H1 (cell line): ENCODE data around the gene MEN1. TPM values are rescaled to one million over a fixed set of nuclear protein-coding genes. Genes with fewer than 3 reads are reported as not detected.

ENCODE experiments used
- CTCF ChIA-PET: fragments of 300-600 bp; sonication (Branson Sonifier 250); formaldehyde crosslinking; loops from one replicate; lab custom pipeline; 2021; ENCODE audit not compliant: partially characterized antibody; lab: Charles Lee
- POLR2A ChIA-PET: fragments of 300-600 bp; sonication (Branson Sonifier 250); formaldehyde crosslinking; loops from one replicate; lab custom pipeline; 2021; ENCODE audit warnings: inconsistent platforms; ENCODE audit not compliant: partially characterized antibody; lab: Charles Lee
- DNase-seq, 2 experiments: peaks; one replicate each; pipeline versions ENCODE4 v3.0.0 to v3.0.0-alpha.2; 2010 to 2022; ENCODE audit warnings: low spot score in 2 of 2, low read depth in 1 of 2, mixed read lengths in 1 of 2
- FAIRE-seq: peaks from 2 replicates; lab custom pipeline; 2011; peaks lifted over from hg19 to GRCh38; lab: Jason Lieb, UNC
- H2AFZ ChIP-seq: 2 replicates; pipeline ENCODE4 v1.8.1; 2012; ENCODE audit warnings: low read length, inconsistent platforms
- H2AK5ac ChIP-seq: 2 replicates; pipeline ENCODE4 v1.6.1; 2013; ENCODE audit warnings: low read depth, low read length
- H2BK120ac ChIP-seq: replicated peaks from 2 replicates; pipeline ENCODE3; 2013; ENCODE audit warnings: low read depth, low read length, inconsistent platforms
- H2BK12ac ChIP-seq: 2 replicates; pipeline ENCODE4 v1.6.1; 2013; ENCODE audit warnings: low read depth, low read length
- H2BK15ac ChIP-seq: 2 replicates; pipeline ENCODE4 v1.6.1; 2013; ENCODE audit warnings: low read length
- H2BK20ac ChIP-seq: 2 replicates; pipeline ENCODE4 v1.6.1; 2013; ENCODE audit warnings: low read length
- H2BK5ac ChIP-seq: 2 replicates; pipeline ENCODE4 v1.6.1; 2013; ENCODE audit warnings: low read depth, low read length
- H3K14ac ChIP-seq: 2 replicates; pipeline ENCODE4 v1.6.1; 2013; ENCODE audit warnings: inconsistent platforms; ENCODE audit not compliant: insufficient read length
- H3K18ac ChIP-seq: 2 replicates; pipeline ENCODE4 v1.6.1; 2013; ENCODE audit warnings: low read length; ENCODE audit errors: extremely low read depth
- H3K23ac ChIP-seq: 2 replicates; pipeline ENCODE4 v1.6.1; 2013; ENCODE audit warnings: inconsistent platforms; ENCODE audit not compliant: insufficient read length
- H3K23me2 ChIP-seq: 2 replicates; pipeline ENCODE4 v1.6.1; 2013; ENCODE audit warnings: low read depth, low read length
- H3K27ac ChIP-seq: 2 replicates; pipeline ENCODE4 v1.6.1; 2011; ENCODE audit warnings: low read depth, low read length, inconsistent platforms
- H3K27me3 ChIP-seq, 4 experiments: replicated peaks in 1 of 4; 1 replicate in 1 of 4; 2 replicates in 3 of 4; pipeline versions ENCODE4 v1.6.1 to v1.8.1; 2011 to 2013; ENCODE audit warnings: low read length in 3 of 4, mild to moderate bottlenecking in 3 of 4, inconsistent platforms in 2 of 4, mixed read lengths in 2 of 4, moderate library complexity in 1 of 4; ENCODE audit not compliant: control insufficient read depth in 3 of 4, insufficient read depth in 3 of 4; ENCODE audit errors: extremely low read depth in 1 of 4
- H3K36me3 ChIP-seq, 4 experiments: 2 replicates each; pipeline versions ENCODE4 v1.6.1 to v1.8.1; 2011 to 2013; ENCODE audit warnings: mild to moderate bottlenecking in 4 of 4, low read length in 3 of 4, moderate library complexity in 2 of 4, control low read depth in 1 of 4, inconsistent platforms in 1 of 4; ENCODE audit not compliant: insufficient read depth in 4 of 4, control insufficient read depth in 2 of 4
- H3K4ac ChIP-seq: replicated peaks from 2 replicates; pipeline ENCODE3; 2013; ENCODE audit warnings: low read length, low read depth, mixed read lengths, inconsistent platforms; ENCODE audit not compliant: insufficient read length
- H3K4me1 ChIP-seq, 4 experiments: replicated peaks in 1 of 4; 1 replicate in 1 of 4; 2 replicates in 3 of 4; pipeline versions ENCODE4 v1.6.1 to v1.8.1; 2011 to 2013; ENCODE audit warnings: low read length in 3 of 4, inconsistent platforms in 2 of 4, mixed read lengths in 1 of 4; ENCODE audit not compliant: insufficient read depth in 4 of 4, control insufficient read depth in 3 of 4
- H3K4me2 ChIP-seq, 2 experiments: 2 replicates each; pipeline versions ENCODE4 v1.6.1 to v1.8.1; 2011 to 2013; ENCODE audit warnings: low read depth in 2 of 2, low read length in 2 of 2, control low read depth in 1 of 2, inconsistent platforms in 1 of 2, mild to moderate bottlenecking in 1 of 2; ENCODE audit not compliant: insufficient read depth in 1 of 2
- H3K4me3 ChIP-seq, 4 experiments: fragments of 200-600, 300-600 bp in 1 of 4; sonication (generic), shearing (Covaris generic), sonication (Bioruptor Twin) in 1 of 4; 2 replicates each; pipeline versions ENCODE4 v1.5.1 to v1.8.1; 2011 to 2016; ENCODE audit warnings: low read length in 4 of 4, low read depth in 3 of 4, control low read depth in 2 of 4, inconsistent platforms in 2 of 4, mild to moderate bottlenecking in 2 of 4, mixed read lengths in 1 of 4, moderate library complexity in 1 of 4; ENCODE audit not compliant: insufficient read depth in 2 of 4; ENCODE audit errors: extremely low read depth in 1 of 4
- H3K56ac ChIP-seq: replicated peaks from 2 replicates; pipeline ENCODE3; 2013; ENCODE audit warnings: low read depth, mild to moderate bottlenecking, mixed read lengths, low read length, inconsistent platforms; ENCODE audit not compliant: insufficient read length
- H3K79me1 ChIP-seq: 2 replicates; pipeline ENCODE4 v1.6.1; 2013; ENCODE audit warnings: low read depth, low read length, control low read depth
- H3K79me2 ChIP-seq, 2 experiments: 2 replicates each; pipeline versions ENCODE4 v1.6.1 to v1.8.1; 2012 to 2013; ENCODE audit warnings: low read length in 2 of 2, mild to moderate bottlenecking in 2 of 2, inconsistent platforms in 1 of 2; ENCODE audit not compliant: insufficient read depth in 2 of 2, control insufficient read depth in 1 of 2
- H3K9ac ChIP-seq, 4 experiments: replicated peaks in 1 of 4; 1 replicate in 1 of 4; 2 replicates in 3 of 4; pipeline versions ENCODE4 v1.6.1 to v1.8.1; 2011 to 2013; ENCODE audit warnings: low read depth in 3 of 4, low read length in 3 of 4, control low read depth in 2 of 4, mild to moderate bottlenecking in 2 of 4, moderate library complexity in 2 of 4, inconsistent platforms in 1 of 4; ENCODE audit errors: extremely low read depth in 1 of 4
- H3K9me3 ChIP-seq, 2 experiments: 2 replicates each; pipeline versions ENCODE4 v1.6.1 to v1.8.1; 2012 to 2013; ENCODE audit warnings: mild to moderate bottlenecking in 2 of 2, moderate library complexity in 2 of 2, control low read depth in 1 of 2, inconsistent platforms in 1 of 2, low read depth in 1 of 2, low read length in 1 of 2, mixed read lengths in 1 of 2; ENCODE audit not compliant: insufficient read depth in 2 of 2
- H4K20me1 ChIP-seq, 2 experiments: replicated peaks in 1 of 2; 2 replicates each; pipeline versions ENCODE3 to v1.8.1; 2011 to 2013; ENCODE audit warnings: inconsistent platforms in 2 of 2, low read length in 2 of 2, mild to moderate bottlenecking in 1 of 2; ENCODE audit not compliant: insufficient read depth in 2 of 2, control insufficient read depth in 1 of 2
- H4K5ac ChIP-seq: 2 replicates; pipeline ENCODE4 v1.6.1; 2013; ENCODE audit warnings: low read length, low read depth, mixed read lengths, inconsistent platforms; ENCODE audit not compliant: insufficient read length
- H4K8ac ChIP-seq: 2 replicates; pipeline ENCODE4 v1.8.0; 2013; ENCODE audit warnings: mild to moderate bottlenecking, moderate library complexity, low read length, inconsistent platforms; ENCODE audit not compliant: insufficient read depth; ENCODE audit errors: extremely low read depth
- H4K91ac ChIP-seq: replicated peaks from 2 replicates; pipeline ENCODE3; 2013; ENCODE audit warnings: low read length, mixed read lengths, inconsistent platforms; ENCODE audit not compliant: insufficient read length
- ATF2 ChIP-seq: IDR thresholded peaks from 2 replicates; pipeline ENCODE4 v1.6.1; 2012; ENCODE audit warnings: low read length, inconsistent platforms
- EGR1 ChIP-seq: IDR thresholded peaks from 2 replicates; pipeline ENCODE4 v1.6.1; 2011; ENCODE audit warnings: low read depth, low read length, borderline replicate concordance
- FOSL1 ChIP-seq: IDR thresholded peaks from 2 replicates; pipeline ENCODE4 v1.6.1; 2011; ENCODE audit warnings: mild to moderate bottlenecking, low read depth, low read length, moderate library complexity; ENCODE audit not compliant: insufficient read depth
- JUN ChIP-seq: IDR thresholded peaks from 2 replicates; pipeline ENCODE4 v1.6.1; 2011; ENCODE audit warnings: low read depth, mild to moderate bottlenecking, improper control_type of control experiment, low read length
- POLR2A ChIP-seq, 2 experiments: IDR thresholded peaks; 1 replicate in 1 of 2; 2 replicates in 1 of 2; pipeline ENCODE4 v1.6.1; 2011; ENCODE audit warnings: low read depth in 2 of 2, low read length in 2 of 2, mild to moderate bottlenecking in 2 of 2; ENCODE audit errors: control extremely low read depth in 1 of 2
- POLR2AphosphoS5 ChIP-seq: IDR thresholded peaks from 2 replicates; pipeline ENCODE4 v1.6.1; 2011; ENCODE audit warnings: low read depth, low read length
- WGBS, 2 experiments: shearing (Covaris generic) in 1 of 2; methylation state at CpG; one replicate each; pipeline versions ENCODE4 v1.1.6 to v1.1.7; 2013 to 2015; ENCODE audit warnings: low lambda C conversion rate in 2 of 2, mixed read lengths in 2 of 2, inconsistent platforms in 1 of 2, low coverage in 1 of 2, missing lambda C conversion rate in 1 of 2; ENCODE audit not compliant: insufficient replicate concordance in 2 of 2, insufficient coverage in 1 of 2, insufficient read length in 1 of 2; ENCODE audit errors: extremely low coverage in 1 of 2, missing lambda C conversion rate in 1 of 2; 5-methylcytosine and 5-hydroxymethylcytosine counted together
- polyA plus RNA-seq, 7 experiments: library from polyadenylated mRNA; depleted of rRNA in 3 of 7; stranded (reverse) in 5 of 7; unstranded in 2 of 7; fragments of >200 nt in 5 of 7; fragments of 200-250 nt in 2 of 7; gene quantifications; 1 replicate in 5 of 7; 2 replicates in 1 of 7; 4 replicates in 1 of 7; pipeline versions ENCODE4 v1.2.1 to v1.2.3, GENCODE V29; 2011 to 2013; ENCODE audit warnings: missing spikeins in 2 of 7, mixed read lengths in 2 of 7
- total RNA-seq: library from RNA; stranded (reverse); fragmentation: NEBNext Ultra II Directional; extraction: Animal tissue kit (Norgen Biotek cat#: 25700); gene quantifications from 2 replicates; pipeline ENCODE4 v1.2.1, GENCODE V29; 2021

Gene MEN1
- total and polyA plus RNA-seq, 2 of the 8 experiments (the other 6 are each of a cell fraction or from before 2014, with no cell fraction given): 47.2 to 56.3 TPM

GRCh38 chr11:64762277-64762673, 48.1 kb downstream of the MEN1 start:
- Histone ChIP-seq H3K4me2 (peak overlapping the region; percentile 56 to 70), H3K36me3 (peaks cover 14 to 38% (median 27%) of the 10 kb centered on the region in 4 experiments), H3K23me2 (no peaks in the 10 kb centered on the region)

More at GRCh38 chr11:64762277-64762673, 48.1 kb downstream of the MEN1 start:
- Histone ChIP-seq H3K4me1 (peaks cover 26 to 73% (median 62%) of the 10 kb centered on the region in 4 experiments), H2AFZ (no peak overlapping the region), H3K9ac (peak overlapping the region in 2 of 4 experiments; percentile 51 to 56; a peak in 5 of 7 replicates), H2BK5ac (peak overlapping the region; percentile 100), H2BK120ac (peak overlapping the region; percentile 77), H3K79me2 (peaks cover 0 to 9% of the 10 kb centered on the region in 2 experiments; a peak in 1 of 4 replicates), H3K79me1 (peaks cover 3% of the 10 kb centered on the region), H3K56ac (no peak overlapping the region), H2BK15ac (peak overlapping the region; percentile 88), H4K20me1 (peaks cover 7 to 14% of the 10 kb centered on the region in 2 experiments), H4K5ac (peak overlapping the region; percentile 58), H4K91ac (peak overlapping the region; percentile 94), H3K27ac (peak overlapping the region; percentile 86), H3K23ac (no peak overlapping the region), H3K27me3 (no peaks in the 10 kb centered on the region), H3K9me3 (no peaks in the 10 kb centered on the region)
- no peak for DNase-seq
- POLR2A ChIA-PET: interaction anchor here (0.6 to 42.9 kb wide), 12 partner anchors 3 to 374 kb away, joined by 3 to 1087 read pairs (median 3); partner anchors contain the start of genes PYGM, RASGRP2 and SF1
- WGBS, 2 experiments: 34% methylated on average over 5 of the region's 5 CpGs; no CpG with 5 or more reads in 1 of the 2 experiments
- TF ChIP-seq JUN (no peak), ATF2 (no peak), POLR2A (IDR thresholded peaks at IDR 0.05; ENCODE audit: control extremely low read depth in 1 of 2, low read depth in 2 of 2, low read length in 2 of 2) (peak in 1 of 2 experiments; percentile 46; a peak in 2 of 3 replicates), EGR1 (no peak), POLR2AphosphoS5 (peak; percentile 77; the same call in 1 of the 2 replicates), FOSL1 (no peak)
- TF ChIP-seq, all 59 proteins: peak for 2
- H3K14ac ChIP-seq: no peak overlapping the region
- no peak overlapping the region for H4K8ac ChIP-seq
- H2BK12ac ChIP-seq: peak overlapping the region; percentile 99
- CTCF ChIA-PET: interaction anchor here (0.5 to 23.6 kb wide), 8 partner anchors 8 to 313 kb away, joined by 3 to 376 read pairs (median 4); partner anchors contain the start of gene RASGRP2
- H3K18ac ChIP-seq: peak overlapping the region; percentile 99
- peak overlapping the region; percentile 99; the same call in 1 of the 2 replicates for H2AK5ac ChIP-seq
- H3K4ac ChIP-seq: peak overlapping the region; percentile 42
- no peak for FAIRE-seq
- H3K4me3 ChIP-seq: peak overlapping the region in 3 of 4 experiments; percentile 14 to 36 (median 29); a peak in 4 of 8 replicates
- peak overlapping the region; percentile 99 for H2BK20ac ChIP-seq
